ENCODE measurements around the gene DNAJC6.
"Not testable (repeated sequence)": the region's sequence is repeated elsewhere in the genome, so short reads cannot be mapped to it uniquely, and the experiment has no call there.

The DNAJC6 gene

GRCh38 chr1:65449214-65449823 lies 140.0 kb downstream of the DNAJC6 start:
- Histone ChIP-seq H4K20me1 (ENCODE audit: insufficient read depth, low read length, poor library complexity, severe bottlenecking) (no peaks in the 10 kb centered on the region), H2AFZ (ENCODE audit: low read length) (no peak overlapping the region), H3K4me3 (ENCODE audit: low read length, poor library complexity, severe bottlenecking) (no peak overlapping the region), H3K9me3 (ENCODE audit: insufficient read depth, low read depth, low read length) (no peaks in the 10 kb centered on the region), H3K79me2 (ENCODE audit: insufficient read depth, low read length) (no peaks in the 10 kb centered on the region), H3K27me3 (ENCODE audit: insufficient read depth, low read length, poor library complexity, severe bottlenecking) (no peaks in the 10 kb centered on the region), H3K4me2 (ENCODE audit: low read depth, low read length, poor library complexity, severe bottlenecking) (no peak overlapping the region), H3K9me2 (replicated peaks; ENCODE audit: low read depth, low read length) (no peaks in the 10 kb centered on the region), H3F3A (ENCODE audit: low read depth) (no peaks in the 10 kb centered on the region), H3K36me3 (ENCODE audit: insufficient read depth, low read length) (no peaks in the 10 kb centered on the region), H3K9ac (ENCODE audit: low read depth, low read length, poor library complexity, severe bottlenecking) (no peak overlapping the region), H3K4me1 (ENCODE audit: insufficient read depth, low read length, poor library complexity, severe bottlenecking) (no peaks in the 10 kb centered on the region)
- TF ChIP-seq CTCF (conservative IDR thresholded peaks at IDR 0.05; ENCODE audit: low read length) (no peak), EZH2phosphoT487 (IDR thresholded peaks at IDR 0.05; ENCODE audit: borderline replicate concordance) (no peak)

GRCh38 chr1:65455678-65456077 lies 146.3 kb downstream of the DNAJC6 start:
- not testable (repeated sequence) for H3K9me2 ChIP-seq (replicated peaks; ENCODE audit: low read depth, low read length); H3K79me2 ChIP-seq (ENCODE audit: insufficient read depth, low read length); H4K20me1 ChIP-seq (ENCODE audit: insufficient read depth, low read length, poor library complexity, severe bottlenecking); H2AFZ ChIP-seq (ENCODE audit: low read length); H3K9me3 ChIP-seq (ENCODE audit: insufficient read depth, low read depth, low read length); H3K36me3 ChIP-seq (ENCODE audit: insufficient read depth, low read length); H3K9ac ChIP-seq (ENCODE audit: low read depth, low read length, poor library complexity, severe bottlenecking); H3K4me2 ChIP-seq (ENCODE audit: low read depth, low read length, poor library complexity, severe bottlenecking); H3F3A ChIP-seq (ENCODE audit: low read depth); H3K27me3 ChIP-seq (ENCODE audit: insufficient read depth, low read length, poor library complexity, severe bottlenecking); H3K4me3 ChIP-seq (ENCODE audit: low read length, poor library complexity, severe bottlenecking)
- peaks cover 22% of the 10 kb centered on the region for H3K4me1 ChIP-seq (ENCODE audit: insufficient read depth, low read length, poor library complexity, severe bottlenecking)

- Histone ChIP-seq H2AFZ (ENCODE audit: low read length) (no peak overlapping the region), H3F3A (ENCODE audit: low read depth) (peaks cover 10% of the 10 kb centered on the region; the same call in 1 of the 2 replicates), H3K9ac (ENCODE audit: low read depth, low read length, poor library complexity, severe bottlenecking) (no peak overlapping the region), H3K4me1 (ENCODE audit: insufficient read depth, low read length, poor library complexity, severe bottlenecking) (peaks cover 22% of the 10 kb centered on the region), H3K36me3 (ENCODE audit: insufficient read depth, low read length) (no peaks in the 10 kb centered on the region), H3K4me3 (ENCODE audit: low read length, poor library complexity, severe bottlenecking) (no peak overlapping the region), H3K4me2 (ENCODE audit: low read depth, low read length, poor library complexity, severe bottlenecking) (no peak overlapping the region), H3K27me3 (ENCODE audit: insufficient read depth, low read length, poor library complexity, severe bottlenecking) (no peaks in the 10 kb centered on the region), H3K79me2 (ENCODE audit: insufficient read depth, low read length) (no peaks in the 10 kb centered on the region), H4K20me1 (ENCODE audit: insufficient read depth, low read length, poor library complexity, severe bottlenecking) (no peaks in the 10 kb centered on the region), H3K9me3 (ENCODE audit: insufficient read depth, low read depth, low read length) (peaks cover 4% of the 10 kb centered on the region; the same call in 1 of the 2 replicates), H3K9me2 (replicated peaks; ENCODE audit: low read depth, low read length) (no peaks in the 10 kb centered on the region)
- no peak for TF ChIP-seq CTCF (conservative IDR thresholded peaks at IDR 0.05; ENCODE audit: low read length)
- no peak for TF ChIP-seq EZH2phosphoT487 (IDR thresholded peaks at IDR 0.05; ENCODE audit: borderline replicate concordance)
Observed at GRCh38 chr1:65456481-65456880, 147.1 kb downstream of the DNAJC6 start.

- Histone ChIP-seq H3K9ac (ENCODE audit: low read depth, low read length, poor library complexity, severe bottlenecking) (no peak overlapping the region), H3K79me2 (ENCODE audit: insufficient read depth, low read length) (no peaks in the 10 kb centered on the region), H3F3A (ENCODE audit: low read depth) (peaks cover 12% of the 10 kb centered on the region; the same call in 1 of the 2 replicates), H3K4me3 (ENCODE audit: low read length, poor library complexity, severe bottlenecking) (no peak overlapping the region), H3K36me3 (ENCODE audit: insufficient read depth, low read length) (no peaks in the 10 kb centered on the region), H4K20me1 (ENCODE audit: insufficient read depth, low read length, poor library complexity, severe bottlenecking) (no peaks in the 10 kb centered on the region), H3K4me2 (ENCODE audit: low read depth, low read length, poor library complexity, severe bottlenecking) (peak overlapping the region; percentile 35), H3K9me2 (replicated peaks; ENCODE audit: low read depth, low read length) (no peaks in the 10 kb centered on the region), H3K9me3 (ENCODE audit: insufficient read depth, low read depth, low read length) (peaks cover 4% of the 10 kb centered on the region; the same call in 1 of the 2 replicates), H3K4me1 (ENCODE audit: insufficient read depth, low read length, poor library complexity, severe bottlenecking) (peaks cover 22% of the 10 kb centered on the region), H3K27me3 (ENCODE audit: insufficient read depth, low read length, poor library complexity, severe bottlenecking) (no peaks in the 10 kb centered on the region), H2AFZ (ENCODE audit: low read length) (no peak overlapping the region)
- TF ChIP-seq EZH2phosphoT487 (IDR thresholded peaks at IDR 0.05; ENCODE audit: borderline replicate concordance) (no peak), CTCF (conservative IDR thresholded peaks at IDR 0.05; ENCODE audit: low read length) (no peak)
Observed at GRCh38 chr1:65457868-65458267, 148.5 kb downstream of the DNAJC6 start.
